ENCODE data around the gene PPM1J. TPM values are rescaled to one million over a fixed set of nuclear protein-coding genes. Genes with fewer than 3 reads are reported as not detected.

PPM1J gene
- polyA plus RNA-seq, 4 donors: 0.87 to 1.9 (median 1.3) TPM

- DNase-seq (ENCODE audit: low read depth in 4 of 4, low spot score in 3 of 4): peak in 2 of 4 donors; percentile 83 to 84
Measured at GRCh38 chr1:112707221-112708001, 7.7 kb downstream of the PPM1J start.

GRCh38 chr1:112706505-112707220 is 8.5 kb downstream of the PPM1J start, which contains the start of gene RHOC:
TSS of gene RHOC (minus strand) at chr1:112707127. CDS start at chr1:112703799, 3,328 bp downstream.
- DNase-seq (ENCODE audit: low read depth in 4 of 4, low spot score in 3 of 4): no peak

DNA sequence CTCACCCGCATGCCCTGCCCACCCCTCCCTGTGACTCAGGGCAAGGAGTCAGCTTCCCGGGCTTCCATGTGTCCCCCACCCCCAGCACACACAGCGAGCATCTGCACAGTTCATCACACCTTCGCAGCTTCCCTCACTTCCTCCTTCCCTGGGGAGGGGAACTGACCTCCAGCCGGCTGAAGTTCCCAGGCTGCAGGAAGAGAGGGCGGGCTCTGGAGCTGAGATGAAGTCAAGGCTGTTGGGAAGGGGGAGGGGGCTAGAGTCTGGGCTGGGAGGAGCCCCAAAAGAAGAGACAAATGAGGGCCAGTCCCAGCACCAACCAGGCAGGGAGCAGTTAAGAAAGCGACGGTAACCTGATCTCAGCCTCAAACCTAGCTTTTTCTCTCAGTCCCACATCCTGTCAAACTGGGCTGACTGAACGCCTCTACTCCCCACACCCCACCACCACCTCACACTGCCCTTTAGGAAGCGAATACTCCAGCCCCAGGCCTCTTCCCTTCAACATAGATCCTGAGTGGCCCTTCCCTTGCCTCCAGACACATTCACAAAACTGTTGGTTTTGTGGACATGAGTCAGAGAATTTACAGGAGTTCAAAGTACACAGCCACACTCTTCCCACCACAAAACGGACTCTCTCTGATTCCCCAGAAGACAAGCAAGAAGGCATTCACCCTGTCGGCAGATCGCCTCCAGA is 10.1 kb downstream of the PPM1J start:
- DNase-seq (ENCODE audit: low read depth in 4 of 4, low spot score in 3 of 4): peak; percentile 89 to 94 (median 92)

DNA sequence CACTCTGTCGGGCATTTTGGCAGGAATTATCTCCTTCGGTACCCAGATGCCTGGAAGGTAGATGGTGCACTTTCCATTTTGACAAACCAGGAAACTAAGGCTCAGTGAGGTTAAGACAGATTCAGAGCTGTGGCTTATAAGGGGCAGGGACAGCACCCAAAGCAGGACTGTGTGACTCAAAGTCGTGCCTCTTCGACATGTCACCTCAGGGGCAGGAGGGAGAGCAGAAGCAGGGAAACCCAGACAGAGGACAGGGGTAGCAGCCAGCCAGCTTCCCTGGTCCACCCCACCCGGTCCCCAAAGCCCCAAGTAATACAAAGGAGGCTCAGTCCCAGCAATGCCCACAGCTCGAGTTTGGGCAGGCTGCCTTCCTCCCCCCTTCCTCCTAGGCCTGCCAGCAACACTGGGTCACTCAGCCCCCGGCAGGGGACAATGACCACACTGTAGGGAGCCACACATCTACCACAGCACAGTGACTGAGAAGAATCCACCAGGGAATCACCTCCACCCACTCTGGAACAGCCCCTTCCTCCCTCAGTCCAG is 10.7 kb downstream of the PPM1J start:
- no peak for DNase-seq (ENCODE audit: low read depth in 4 of 4, low spot score in 3 of 4)

DNA sequence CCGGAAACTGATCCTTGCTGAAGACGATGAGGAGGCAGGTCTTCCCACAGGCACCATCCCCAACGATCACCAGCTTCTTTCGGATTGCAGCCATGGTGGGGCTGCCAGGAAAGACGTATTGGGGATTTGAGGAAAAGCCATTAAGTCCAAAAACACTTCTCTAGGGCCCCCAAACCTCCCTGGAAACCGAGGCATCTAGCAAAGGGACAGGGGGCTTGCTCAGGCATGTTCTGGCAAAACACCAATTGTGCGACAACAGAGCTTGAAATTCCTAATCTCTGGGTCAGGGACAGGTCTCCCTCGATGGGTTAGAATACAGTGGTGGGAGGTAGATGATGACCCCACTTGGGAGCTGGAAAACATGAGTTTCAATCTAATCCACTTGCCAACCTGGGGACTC is 11.4 kb downstream of the PPM1J start:
- no peak for DNase-seq (ENCODE audit: low read depth in 4 of 4, low spot score in 3 of 4)

DNA sequence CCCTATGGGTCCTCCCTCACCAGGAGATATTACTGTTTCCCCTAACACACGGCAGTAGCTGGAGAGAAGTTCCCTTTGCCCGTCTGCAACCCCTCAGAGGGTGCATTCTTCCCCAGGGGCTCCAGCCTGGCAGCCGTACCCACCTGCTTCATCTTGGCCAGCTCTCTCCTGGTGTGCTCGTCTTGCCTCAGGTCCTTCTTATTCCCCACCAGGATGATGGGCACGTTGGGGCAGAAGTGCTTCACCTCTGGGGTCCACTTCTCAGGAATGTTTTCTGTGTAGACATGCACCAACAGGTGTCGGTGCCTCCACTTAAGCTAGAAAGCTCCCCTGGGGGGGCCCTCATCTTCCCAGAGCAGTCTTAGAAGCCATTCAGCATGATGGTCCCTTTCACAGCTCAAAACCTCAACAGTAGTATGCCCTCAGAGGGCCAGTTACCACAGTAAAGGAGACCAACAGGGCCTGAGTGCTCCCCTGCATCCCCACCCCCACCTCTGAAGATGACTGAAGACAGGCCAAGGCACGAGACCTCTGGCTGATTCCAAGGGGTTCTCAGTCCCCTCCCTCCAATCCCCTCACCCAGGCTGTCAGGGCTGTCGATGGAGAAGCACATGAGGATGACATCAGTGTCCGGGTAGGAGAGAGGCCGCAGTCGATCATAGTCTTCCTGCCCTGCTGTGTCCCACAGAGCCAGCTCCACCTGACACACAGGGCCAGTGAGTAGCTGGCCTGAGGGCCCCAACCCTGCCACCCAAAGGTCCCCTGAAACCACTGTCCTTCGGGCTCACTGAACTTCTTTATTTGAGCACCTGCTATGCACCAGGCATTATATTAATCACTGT is 12.5 kb downstream of the PPM1J start:
- no peak for DNase-seq (ENCODE audit: low read depth in 4 of 4, low spot score in 3 of 4)

DNA sequence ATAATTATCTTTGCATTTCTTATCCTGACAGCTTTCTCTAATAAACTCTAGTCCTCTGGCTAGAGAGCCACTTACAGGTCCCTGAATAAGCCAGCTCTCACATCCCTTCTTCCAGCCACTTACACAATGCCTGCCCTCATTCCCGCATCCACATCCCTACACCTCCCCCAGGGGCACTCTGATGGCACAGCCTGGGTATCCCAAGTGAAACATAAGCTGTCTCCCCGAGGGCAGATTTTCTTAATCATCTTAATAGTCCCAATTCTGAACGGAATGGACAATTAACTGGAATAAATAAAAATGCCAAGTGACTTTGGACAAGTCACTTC is 13.1 kb downstream of the PPM1J start:
- DNase-seq (ENCODE audit: low read depth in 4 of 4, low spot score in 3 of 4): no peak

DNA sequence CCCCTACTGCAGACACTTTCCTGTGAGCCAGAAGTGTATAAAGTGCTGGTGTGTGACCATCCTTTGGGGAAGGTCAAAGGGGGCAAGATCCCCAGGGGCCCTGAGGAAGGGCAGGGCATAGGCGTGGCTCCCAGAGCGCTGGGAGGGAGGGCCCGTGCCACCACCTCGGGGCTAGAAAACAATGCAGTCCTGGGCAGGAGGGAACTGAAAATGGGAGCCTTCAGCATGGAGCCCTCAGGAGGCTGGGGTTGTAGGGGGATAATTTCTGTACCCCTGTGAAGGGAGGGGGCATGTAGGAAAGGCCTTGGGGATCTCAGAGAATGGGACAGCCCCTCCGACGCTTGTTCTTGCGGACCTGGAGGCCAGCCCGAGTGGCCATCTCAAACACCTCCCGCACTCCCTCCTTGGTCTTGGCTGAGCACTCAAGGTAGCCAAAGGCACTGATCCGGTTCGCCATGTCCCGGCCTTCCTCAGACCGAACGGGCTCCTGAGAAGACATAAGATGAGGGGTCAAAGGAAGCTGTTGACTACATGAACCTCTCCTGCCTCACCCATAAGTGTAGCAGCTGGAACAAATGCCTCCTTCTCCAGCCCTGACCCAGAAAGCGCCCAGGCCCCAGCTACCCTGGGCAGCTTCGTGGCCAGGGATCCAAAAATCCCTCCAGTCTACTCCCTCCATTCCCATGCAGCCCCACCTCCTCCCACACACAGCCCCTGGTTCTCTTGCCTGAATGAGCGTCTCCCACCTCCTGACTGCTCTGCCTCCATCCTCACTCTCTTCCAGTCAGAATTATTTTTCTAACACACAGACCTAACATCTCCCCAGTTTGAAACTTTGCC is 13.7 kb downstream of the PPM1J start:
- DNase-seq (ENCODE audit: low read depth in 4 of 4, low spot score in 3 of 4): no peak

DNA sequence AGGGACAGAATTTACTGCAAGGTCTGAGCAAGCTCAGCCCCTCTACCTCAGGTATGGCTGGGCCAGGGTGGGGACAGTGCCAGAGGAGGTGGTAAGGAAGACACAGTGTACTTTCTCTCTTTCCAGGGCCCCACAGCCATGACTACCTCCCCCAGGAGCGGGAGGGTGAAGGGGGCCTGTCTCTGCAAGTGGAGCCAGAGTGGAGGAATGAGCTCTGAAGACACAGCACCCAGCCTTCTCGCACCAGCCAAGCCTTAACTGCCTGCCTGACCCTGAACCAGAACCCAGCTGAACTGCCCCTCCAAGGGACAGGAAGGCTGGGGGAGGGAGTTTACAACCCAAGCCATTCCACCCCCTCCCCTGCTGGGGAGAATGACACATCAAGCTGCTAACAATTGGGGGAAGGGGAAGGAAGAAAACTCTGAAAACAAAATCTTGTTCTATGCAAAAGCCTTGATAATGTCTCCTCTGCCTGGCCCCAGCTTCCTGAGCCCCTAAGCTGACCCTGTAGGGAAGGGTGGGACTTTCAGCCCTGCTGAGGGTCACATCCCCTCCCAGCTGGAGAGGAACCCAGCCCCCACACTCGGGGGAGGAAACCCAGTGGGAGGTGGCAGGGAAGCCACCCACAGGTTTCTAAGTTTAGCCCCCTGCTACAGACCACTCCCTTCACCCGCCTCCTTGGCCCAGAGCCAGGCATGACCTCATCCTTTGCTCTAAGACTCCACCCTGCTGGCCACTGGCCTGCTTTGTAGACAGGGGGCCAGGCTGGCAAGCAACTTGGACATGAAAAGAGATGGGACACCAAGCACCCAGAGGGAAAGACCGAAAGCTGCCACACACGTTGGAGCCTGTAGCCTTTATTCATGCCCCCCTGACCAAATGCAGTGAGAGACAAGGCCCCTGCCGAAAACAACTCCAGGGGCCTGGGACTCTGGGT is 14.6 kb downstream of the PPM1J start:
- DNase-seq (ENCODE audit: low read depth in 4 of 4, low spot score in 3 of 4): peak in 3 of 4 donors; percentile 90 to 91 (median 91)

- no peak for DNase-seq (ENCODE audit: low read depth in 4 of 4, low spot score in 3 of 4)
Measured at GRCh38 chr1:112699425-112700144, 15.5 kb downstream of the PPM1J start.

DNA sequence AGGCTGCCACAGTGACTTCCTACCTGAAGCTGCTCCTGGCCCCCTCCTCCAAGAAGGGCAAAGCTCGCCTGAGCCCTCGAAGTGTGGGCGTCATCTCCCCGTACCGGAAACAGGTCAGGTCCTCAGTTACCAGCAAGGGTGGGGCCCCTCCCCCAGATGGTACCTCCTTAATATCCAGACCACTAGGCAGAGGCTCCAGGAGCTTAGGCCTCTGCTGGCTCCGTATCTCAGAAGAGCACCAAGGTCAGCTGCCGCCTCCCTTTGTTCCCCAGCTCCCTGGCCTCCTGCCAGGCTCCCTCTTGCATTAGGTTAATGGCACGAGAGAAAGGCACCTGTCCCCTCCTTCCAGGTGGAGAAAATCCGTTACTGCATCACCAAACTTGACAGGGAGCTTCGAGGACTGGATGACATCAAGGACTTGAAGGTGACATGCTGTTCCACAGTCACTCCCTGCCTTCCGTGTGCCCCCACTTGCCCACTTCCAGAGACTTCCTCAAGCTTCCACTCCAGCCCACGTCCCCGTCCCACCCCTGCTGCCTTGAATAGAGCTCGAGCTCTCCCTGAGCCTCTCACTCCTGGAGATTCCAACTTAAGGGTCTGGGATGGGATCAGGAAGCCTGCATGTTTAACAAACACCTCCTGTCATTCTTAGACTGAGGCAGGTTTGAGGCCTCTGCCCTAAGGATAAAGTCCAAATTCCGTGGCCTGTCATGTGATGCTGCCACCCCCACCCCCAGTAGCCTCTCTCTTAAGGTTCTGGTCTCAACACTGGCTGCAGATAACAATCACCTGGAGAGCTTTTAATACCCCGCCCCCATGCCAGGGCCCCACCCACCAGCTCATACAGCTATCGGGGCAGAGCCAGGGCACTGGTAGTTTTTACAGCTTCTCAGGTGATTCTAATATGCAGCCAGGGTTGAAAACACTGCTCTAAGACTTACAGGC is 16.5 kb downstream of the PPM1J start:
- no peak for DNase-seq (ENCODE audit: low read depth in 4 of 4, low spot score in 3 of 4)

DNA sequence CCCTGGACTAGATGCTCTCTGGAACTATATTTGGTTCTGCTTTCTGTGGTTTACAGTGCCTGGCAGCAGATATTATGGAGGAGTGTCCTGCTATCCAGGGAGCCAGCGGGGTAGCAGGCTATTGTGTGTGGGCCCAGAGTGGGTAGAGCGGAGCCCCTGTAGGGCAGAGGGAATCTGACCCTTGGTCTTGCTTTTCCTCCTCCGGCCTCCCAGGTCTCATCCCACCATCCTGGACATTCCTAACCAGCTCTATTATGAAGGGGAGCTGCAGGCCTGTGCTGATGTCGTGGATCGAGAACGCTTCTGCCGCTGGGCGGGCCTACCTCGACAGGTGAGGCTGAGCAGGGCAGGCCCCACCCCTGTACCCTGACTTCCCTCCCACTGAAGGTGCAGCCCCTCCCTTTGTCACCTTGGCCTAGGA is 17.3 kb downstream of the PPM1J start:
- DNase-seq (ENCODE audit: low read depth in 4 of 4, low spot score in 3 of 4): no peak

DNA sequence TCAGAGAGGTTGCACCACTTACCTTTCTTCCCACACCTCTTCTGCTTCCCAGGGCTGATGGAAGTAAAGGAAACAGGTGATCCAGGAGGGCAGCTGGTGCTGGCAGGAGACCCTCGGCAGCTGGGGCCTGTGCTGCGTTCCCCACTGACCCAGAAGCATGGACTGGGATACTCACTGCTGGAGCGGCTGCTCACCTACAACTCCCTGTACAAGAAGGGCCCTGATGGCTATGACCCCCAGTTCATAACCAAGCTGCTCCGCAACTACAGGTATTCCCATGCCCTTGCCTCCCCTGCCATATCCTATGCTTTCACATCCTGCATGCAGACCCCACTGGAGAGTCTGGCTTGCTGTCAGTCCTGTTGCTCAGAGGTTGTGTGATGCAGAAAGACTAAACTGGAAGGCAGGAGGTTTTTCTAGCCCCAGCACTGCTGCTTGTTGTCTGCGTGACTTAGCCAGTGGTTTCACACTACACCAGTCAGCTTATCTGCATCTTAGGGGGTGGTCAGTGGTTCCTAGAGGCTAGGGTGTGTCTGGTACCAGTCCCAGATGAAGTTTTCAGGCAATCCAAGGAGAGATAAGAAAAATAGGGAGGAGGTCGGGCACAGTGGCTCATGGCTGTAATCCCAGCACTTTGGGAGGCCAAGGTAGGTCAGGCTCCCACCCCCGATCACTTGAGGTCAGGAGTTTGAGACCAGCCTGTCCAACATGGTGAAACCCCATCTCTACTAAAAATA is 18.4 kb downstream of the PPM1J start:
- DNase-seq (ENCODE audit: low read depth in 4 of 4, low spot score in 3 of 4): no peak

GRCh38 chr1:112695276-112695675 is 19.9 kb downstream of the PPM1J start:
- DNase-seq (ENCODE audit: low read depth in 4 of 4, low spot score in 3 of 4): no peak

- DNase-seq (ENCODE audit: low read depth in 4 of 4, low spot score in 3 of 4): no peak
Measured at GRCh38 chr1:112694363-112694929, 20.7 kb downstream of the PPM1J start.

DNA sequence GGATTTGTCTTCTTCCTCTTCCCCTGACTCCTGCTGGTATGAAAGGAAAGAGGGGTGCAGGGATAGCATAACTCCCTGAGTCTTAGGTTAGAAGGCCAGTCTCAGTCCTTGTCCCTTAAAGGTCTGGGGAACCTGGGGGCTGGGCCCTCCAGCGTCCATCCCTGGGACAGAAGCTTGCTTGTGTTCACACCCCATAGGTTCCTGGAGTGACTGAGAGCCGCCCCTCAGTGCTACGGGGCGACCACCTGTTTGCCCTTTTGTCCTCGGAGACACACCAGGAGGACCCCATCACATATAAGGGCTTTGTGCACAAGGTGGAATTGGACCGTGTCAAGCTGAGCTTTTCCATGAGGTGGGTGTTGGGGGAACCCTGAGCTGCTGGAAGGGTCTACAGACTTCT is 21.3 kb downstream of the PPM1J start:
- no peak for DNase-seq (ENCODE audit: low read depth in 4 of 4, low spot score in 3 of 4)
